ENCODE data around the gene TACR2. TPM values are rescaled to one million over a fixed set of nuclear protein-coding genes. Genes with fewer than 3 reads are reported as not detected.

Gene TACR2
- total and polyA plus RNA-seq, 2 donors (not counting 1 experiment from before 2014, with no cell fraction given): 0.15 to 0.17 TPM

DNA sequence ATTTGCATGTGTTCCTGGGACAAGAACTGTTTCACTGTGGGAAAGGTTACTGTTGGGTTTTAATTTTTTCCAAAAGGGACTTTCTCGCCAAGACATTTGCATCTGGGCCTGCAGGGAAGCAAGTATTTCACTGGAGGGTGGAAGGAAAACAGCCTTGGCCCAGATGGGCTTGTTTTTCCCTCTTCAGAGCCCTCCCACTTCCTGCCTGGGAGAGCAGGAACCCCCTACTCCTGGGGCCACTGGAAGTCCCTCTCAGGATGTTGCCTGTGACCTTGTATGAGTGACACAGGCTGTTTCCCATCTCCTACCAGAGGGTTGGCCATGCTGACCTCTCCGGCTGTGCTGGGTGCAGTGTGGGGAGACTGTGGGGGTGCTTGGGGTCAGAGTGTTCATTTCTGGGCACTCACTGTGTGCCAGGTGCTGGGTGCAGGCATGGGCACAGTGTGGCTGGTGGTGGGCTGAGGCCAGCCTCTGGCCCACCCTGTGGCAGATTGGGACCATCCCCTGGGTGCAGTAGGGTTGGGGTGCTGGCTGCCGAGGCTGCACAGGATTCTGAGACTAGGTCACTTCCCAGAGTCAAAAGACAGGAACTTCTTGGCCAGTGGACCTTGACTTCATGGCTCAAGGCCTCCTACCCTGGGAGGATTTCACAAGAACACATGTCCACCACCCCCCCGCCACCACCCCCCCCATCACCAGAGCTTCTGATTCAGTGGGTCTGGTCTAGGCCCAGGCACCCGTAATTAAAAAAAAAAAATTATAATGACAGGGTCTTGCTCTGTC, 44.7 kb upstream of the TACR2 start:
- Histone ChIP-seq H3K4me2 (ENCODE audit: extremely low read depth, insufficient read depth, low read length) (no peak overlapping the region), H3K36me3 (ENCODE audit: control insufficient read depth, insufficient read depth, low read length) (no peaks in the 10 kb centered on the region), H3K9ac (ENCODE audit: insufficient read depth, low read length) (no peak overlapping the region), H3K9me3 (ENCODE audit: control insufficient read depth, insufficient read depth, low read depth, low read length) (no peaks in the 10 kb centered on the region), H3K4me1 (ENCODE audit: control insufficient read depth, extremely low read depth, insufficient read depth, low read length) (no peaks in the 10 kb centered on the region), H3K27me3 (ENCODE audit: control insufficient read depth, insufficient read depth, low read length) (no peaks in the 10 kb centered on the region), H3K27ac (ENCODE audit: insufficient read depth, low read length) (no peak overlapping the region), H4K20me1 (ENCODE audit: control insufficient read depth, extremely low read depth, insufficient read depth, low read length) (no peaks in the 10 kb centered on the region), H2AFZ (ENCODE audit: low read length) (no peak overlapping the region), H3K79me2 (ENCODE audit: control insufficient read depth, insufficient read depth, low read length) (no peaks in the 10 kb centered on the region), H3K4me3 (replicated peaks in 1 of 4; ENCODE audit: control extremely low read depth in 1 of 4, insufficient read depth in 1 of 4, low read depth in 3 of 4, low read length in 4 of 4) (no peak overlapping the region)
- DNase-seq (ENCODE audit: low read depth in 2 of 2): no peak
- TF ChIP-seq, protein P1, sequence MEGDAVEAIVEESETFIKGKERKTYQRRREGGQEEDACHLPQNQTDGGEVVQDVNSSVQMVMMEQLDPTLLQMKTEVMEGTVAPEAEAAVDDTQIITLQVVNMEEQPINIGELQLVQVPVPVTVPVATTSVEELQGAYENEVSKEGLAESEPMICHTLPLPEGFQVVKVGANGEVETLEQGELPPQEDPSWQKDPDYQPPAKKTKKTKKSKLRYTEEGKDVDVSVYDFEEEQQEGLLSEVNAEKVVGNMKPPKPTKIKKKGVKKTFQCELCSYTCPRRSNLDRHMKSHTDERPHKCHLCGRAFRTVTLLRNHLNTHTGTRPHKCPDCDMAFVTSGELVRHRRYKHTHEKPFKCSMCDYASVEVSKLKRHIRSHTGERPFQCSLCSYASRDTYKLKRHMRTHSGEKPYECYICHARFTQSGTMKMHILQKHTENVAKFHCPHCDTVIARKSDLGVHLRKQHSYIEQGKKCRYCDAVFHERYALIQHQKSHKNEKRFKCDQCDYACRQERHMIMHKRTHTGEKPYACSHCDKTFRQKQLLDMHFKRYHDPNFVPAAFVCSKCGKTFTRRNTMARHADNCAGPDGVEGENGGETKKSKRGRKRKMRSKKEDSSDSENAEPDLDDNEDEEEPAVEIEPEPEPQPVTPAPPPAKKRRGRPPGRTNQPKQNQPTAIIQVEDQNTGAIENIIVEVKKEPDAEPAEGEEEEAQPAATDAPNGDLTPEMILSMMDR (conservative IDR thresholded peaks at IDR 0.05 in 1 of 2, IDR thresholded peaks at IDR 0.05 in 1 of 2; ENCODE audit: low read depth in 1 of 2, low read length in 2 of 2): no peak
- no peak for TF ChIP-seq EZH2 (IDR thresholded peaks at IDR 0.05; ENCODE audit: low read length, missing control alignments)

DNA sequence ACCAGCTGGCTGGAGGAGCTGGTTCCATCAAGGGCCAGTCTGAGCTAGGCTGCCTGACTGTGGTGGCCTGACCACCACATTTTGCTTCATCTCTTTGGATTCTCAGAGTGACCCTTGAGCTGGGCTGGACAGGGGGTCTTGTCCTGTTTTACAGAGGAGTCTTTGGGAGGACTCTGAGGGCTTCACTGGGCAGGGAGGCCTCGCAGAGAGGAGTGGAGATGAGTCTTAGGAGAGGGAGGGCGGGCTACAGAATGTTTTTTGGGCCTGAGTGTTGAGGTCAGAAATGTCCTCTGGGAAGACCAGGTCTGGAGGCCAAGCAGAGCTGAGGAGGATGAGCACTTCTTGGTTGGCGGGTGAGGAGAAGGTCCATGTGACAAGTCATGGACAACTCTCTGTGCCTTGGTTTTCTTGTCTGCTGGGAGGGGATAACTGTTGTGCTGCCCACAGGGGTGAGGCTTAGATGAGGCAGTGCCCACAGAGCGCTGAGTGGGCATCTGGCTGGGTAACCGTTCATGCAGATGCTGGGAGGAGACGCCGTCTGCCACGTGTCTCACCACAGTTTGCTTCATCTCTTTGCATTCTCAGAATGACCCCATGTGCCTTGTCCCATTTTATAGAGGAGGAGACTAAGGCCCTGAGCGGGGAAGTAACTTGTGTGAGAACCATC, 44.0 kb upstream of the TACR2 start:
- Histone ChIP-seq H3K4me2 (ENCODE audit: extremely low read depth, insufficient read depth, low read length) (no peak overlapping the region), H3K9ac (ENCODE audit: insufficient read depth, low read length) (no peak overlapping the region), H3K4me1 (ENCODE audit: control insufficient read depth, extremely low read depth, insufficient read depth, low read length) (no peaks in the 10 kb centered on the region), H2AFZ (ENCODE audit: low read length) (no peak overlapping the region), H3K27me3 (ENCODE audit: control insufficient read depth, insufficient read depth, low read length) (no peaks in the 10 kb centered on the region), H3K27ac (ENCODE audit: insufficient read depth, low read length) (no peak overlapping the region), H4K20me1 (ENCODE audit: control insufficient read depth, extremely low read depth, insufficient read depth, low read length) (no peaks in the 10 kb centered on the region), H3K36me3 (ENCODE audit: control insufficient read depth, insufficient read depth, low read length) (no peaks in the 10 kb centered on the region), H3K79me2 (ENCODE audit: control insufficient read depth, insufficient read depth, low read length) (no peaks in the 10 kb centered on the region), H3K9me3 (ENCODE audit: control insufficient read depth, insufficient read depth, low read depth, low read length) (no peaks in the 10 kb centered on the region), H3K4me3 (replicated peaks in 1 of 4; ENCODE audit: control extremely low read depth in 1 of 4, insufficient read depth in 1 of 4, low read depth in 3 of 4, low read length in 4 of 4) (no peak overlapping the region)
- no peak for DNase-seq (ENCODE audit: low read depth in 2 of 2)
- no peak for TF ChIP-seq EZH2 (IDR thresholded peaks at IDR 0.05; ENCODE audit: low read length, missing control alignments)
- TF ChIP-seq, protein P1 (conservative IDR thresholded peaks at IDR 0.05 in 1 of 2, IDR thresholded peaks at IDR 0.05 in 1 of 2; ENCODE audit: low read depth in 1 of 2, low read length in 2 of 2): no peak

DNA sequence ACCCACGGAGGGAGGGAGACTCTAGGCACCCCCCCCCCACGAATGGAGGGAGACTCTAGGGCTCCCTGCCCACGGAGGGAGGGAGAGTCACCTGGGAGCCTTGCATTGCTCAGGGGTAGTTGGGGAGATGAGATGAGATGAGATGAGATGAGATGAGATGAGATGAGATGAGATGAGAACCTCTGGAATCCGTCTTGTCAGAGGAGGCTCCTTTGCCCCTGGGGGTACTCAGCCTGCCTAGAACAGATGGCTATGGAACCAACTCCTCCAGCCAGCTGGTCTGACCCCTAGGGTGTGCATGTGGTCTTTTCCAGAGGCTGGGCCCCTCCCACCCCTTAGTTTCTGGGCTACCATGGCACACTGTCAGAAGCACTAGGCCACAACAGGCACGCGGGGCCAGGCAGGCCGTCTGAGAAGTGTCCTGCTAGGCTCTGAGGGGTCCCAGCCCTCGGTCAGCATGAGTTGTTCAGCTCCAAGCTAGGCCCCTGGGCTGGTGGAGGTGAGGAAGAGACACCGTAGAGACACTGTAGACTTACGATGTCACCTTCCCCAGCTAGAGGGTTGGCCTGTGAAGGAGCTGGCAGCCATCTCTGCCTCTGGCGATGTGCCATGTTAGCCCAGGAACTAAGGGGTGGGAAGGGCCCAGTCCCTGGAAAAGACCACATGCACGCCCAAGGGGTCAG, 43.3 kb upstream of the TACR2 start:
- no peak overlapping the region for H3K4me2 ChIP-seq (ENCODE audit: extremely low read depth, insufficient read depth, low read length)
- no peaks in the 10 kb centered on the region for H4K20me1 ChIP-seq (ENCODE audit: control insufficient read depth, extremely low read depth, insufficient read depth, low read length)
- H3K4me3 ChIP-seq (replicated peaks in 1 of 4; ENCODE audit: control extremely low read depth in 1 of 4, insufficient read depth in 1 of 4, low read depth in 3 of 4, low read length in 4 of 4): no peak overlapping the region
- H3K79me2 ChIP-seq (ENCODE audit: control insufficient read depth, insufficient read depth, low read length): no peaks in the 10 kb centered on the region
- H3K4me1 ChIP-seq (ENCODE audit: control insufficient read depth, extremely low read depth, insufficient read depth, low read length): no peaks in the 10 kb centered on the region
- H3K27me3 ChIP-seq (ENCODE audit: control insufficient read depth, insufficient read depth, low read length): no peaks in the 10 kb centered on the region
- no peak overlapping the region for H3K9ac ChIP-seq (ENCODE audit: insufficient read depth, low read length)
- H3K9me3 ChIP-seq (ENCODE audit: control insufficient read depth, insufficient read depth, low read depth, low read length): no peaks in the 10 kb centered on the region
- H3K27ac ChIP-seq (ENCODE audit: insufficient read depth, low read length): no peak overlapping the region
- H2AFZ ChIP-seq (ENCODE audit: low read length): no peak overlapping the region
- TF ChIP-seq, protein P1 (conservative IDR thresholded peaks at IDR 0.05 in 1 of 2, IDR thresholded peaks at IDR 0.05 in 1 of 2; ENCODE audit: low read depth in 1 of 2, low read length in 2 of 2): no peak
- no peak for TF ChIP-seq EZH2 (IDR thresholded peaks at IDR 0.05; ENCODE audit: low read length, missing control alignments)
- no peaks in the 10 kb centered on the region for H3K36me3 ChIP-seq (ENCODE audit: control insufficient read depth, insufficient read depth, low read length)
- DNase-seq (ENCODE audit: low read depth in 2 of 2): no peak
